Measurements from ENCODE around the gene SOWAHB.
"Not testable (repeated sequence)": the region's sequence is repeated elsewhere in the genome, so short reads cannot be mapped to it uniquely, and the experiment has no call there.

SOWAHB gene

DNA sequence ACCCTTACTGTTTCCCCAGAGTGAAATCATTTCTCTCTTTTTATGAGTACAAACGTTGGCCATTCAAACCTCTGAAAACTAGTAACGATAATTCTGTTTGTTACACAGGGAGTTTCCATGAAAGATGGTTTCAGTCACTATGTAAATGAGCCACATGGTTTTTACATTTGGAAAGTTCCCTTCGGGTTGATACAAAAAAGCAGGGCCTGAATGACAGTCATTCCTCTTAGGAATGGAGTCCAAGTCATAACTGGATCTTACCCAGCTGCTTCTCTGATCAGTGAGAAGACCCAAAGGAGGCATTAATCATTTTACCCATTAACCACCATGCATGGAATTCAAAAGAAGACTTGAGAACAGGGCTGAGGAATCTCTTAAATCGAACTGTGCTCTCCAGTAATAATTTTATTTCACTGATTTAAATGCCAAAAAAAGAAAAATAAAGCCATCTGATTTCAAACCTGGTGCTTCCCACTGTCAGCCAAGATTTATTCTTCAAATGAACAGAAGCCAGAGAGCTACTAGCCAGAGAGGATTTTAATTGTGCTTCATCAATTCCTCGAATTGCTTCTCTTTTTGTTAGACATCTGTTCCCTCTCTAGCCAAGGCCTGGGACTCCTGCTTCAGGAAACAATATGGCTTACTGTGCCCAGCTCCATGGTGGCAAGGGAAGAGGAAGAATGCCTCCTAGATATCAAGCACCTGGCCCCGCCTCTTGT lies 3.2 kb downstream of the SOWAHB start:
- DNase-seq (ENCODE audit: low spot score): no peak

DNA sequence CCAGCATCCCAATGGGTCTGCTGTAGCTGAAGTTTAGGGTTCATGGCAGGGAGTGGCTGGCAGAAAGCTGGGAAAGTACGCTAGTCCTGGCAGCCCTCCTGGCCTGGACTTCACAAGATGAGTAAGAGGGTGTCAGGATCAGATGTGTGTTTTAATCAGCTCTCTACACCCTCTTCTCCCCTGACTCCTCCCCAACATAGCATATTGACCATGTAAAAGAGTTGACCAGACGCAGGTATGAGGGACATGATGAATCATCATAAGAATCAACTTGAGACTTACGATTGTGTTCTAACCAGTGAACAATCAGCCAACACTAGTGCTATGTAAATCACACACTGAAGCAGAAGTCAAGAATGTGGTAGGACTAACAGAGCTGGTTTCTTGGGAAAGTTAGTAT lies 5.3 kb downstream of the SOWAHB start:
- no peak for DNase-seq (ENCODE audit: low spot score)

DNA sequence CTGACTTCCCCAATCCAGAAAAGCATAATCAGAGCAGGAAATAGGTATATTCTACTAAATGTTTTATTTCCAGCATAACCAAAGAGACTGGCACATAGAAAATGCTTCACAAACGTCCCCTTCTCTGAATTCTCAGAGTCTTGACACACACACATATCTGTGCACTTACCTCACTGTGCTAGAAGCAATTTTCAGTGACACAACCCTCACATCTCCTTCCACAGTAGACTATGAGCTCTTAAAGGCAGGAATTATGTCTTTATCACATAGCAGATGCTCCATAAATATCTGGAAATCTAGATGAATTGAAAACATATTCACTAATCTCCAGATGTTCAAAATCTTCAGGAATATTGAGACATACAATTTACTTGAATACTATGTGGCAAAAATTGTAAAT lies 5.9 kb downstream of the SOWAHB start:
- no peak for DNase-seq (ENCODE audit: low spot score)

DNA sequence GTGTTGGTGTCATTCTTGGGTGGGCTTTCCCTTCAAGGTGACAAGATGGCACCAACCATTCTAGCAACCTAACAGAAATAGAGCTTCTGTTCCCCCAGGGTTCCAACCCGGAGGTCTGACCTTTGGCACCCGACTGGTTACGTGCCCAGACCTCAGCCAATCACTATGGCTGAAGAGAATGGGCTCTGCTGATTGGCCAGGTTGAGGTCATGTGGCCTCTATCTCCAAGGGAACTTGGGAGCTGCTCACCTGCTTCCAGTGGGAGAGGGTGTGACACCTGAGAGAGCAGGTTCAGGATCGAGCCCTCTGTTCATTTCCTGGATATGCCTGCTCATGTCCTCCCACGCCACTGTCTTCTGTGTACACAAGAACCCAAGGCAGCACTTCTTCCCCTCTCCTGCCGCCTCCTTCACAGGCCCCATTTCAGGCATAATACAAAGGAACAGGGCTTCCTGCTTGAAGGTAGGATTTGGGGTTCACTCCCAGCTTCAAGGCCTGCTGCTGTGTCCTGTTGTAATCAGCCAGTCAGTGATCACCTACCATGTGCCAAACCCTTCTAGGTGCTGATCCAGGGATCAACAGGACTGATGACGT lies 11.0 kb downstream of the SOWAHB start:
- no peak for DNase-seq (ENCODE audit: low spot score)

DNA sequence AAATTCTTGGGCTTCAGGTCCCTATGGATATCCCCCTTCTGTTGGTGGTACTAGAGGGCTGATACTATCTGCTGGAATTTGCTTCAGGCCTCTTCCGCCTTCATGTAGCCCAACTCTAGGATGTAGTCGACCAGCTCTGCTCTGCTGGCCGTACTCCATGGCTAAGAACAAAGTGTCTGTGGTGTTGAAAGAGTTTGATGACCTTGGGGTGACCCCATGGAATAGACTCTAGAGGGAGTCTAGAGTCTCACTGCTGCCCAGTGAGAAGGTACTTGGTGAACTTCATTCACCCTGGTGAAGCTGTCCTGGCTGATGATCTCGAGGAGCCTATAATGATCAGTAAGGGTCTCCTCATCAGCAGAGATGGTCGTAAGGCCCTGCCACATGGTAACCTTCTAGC lies 11.7 kb downstream of the SOWAHB start:
- no peak for DNase-seq (ENCODE audit: low spot score)

DNA sequence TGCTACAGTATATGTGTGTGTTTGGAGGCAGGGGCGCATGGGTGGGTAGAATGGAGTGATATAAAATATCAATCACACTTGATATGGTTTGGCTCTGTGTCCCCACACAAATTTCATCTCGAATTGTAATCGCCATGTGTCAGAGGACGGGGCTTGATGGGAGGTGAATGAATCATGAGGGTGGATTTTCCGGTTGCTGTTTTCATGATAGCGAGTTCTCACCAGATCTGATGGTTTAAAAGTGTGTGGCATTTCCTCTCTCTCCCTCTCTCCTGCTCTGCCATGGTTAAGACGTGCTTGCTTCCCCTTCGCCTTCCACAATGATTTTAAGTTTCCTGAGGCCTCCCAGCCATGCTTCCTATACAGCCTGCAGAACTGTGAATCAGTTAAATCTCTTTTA lies 14.8 kb downstream of the SOWAHB start:
- no peak for DNase-seq (ENCODE audit: low spot score)

DNA sequence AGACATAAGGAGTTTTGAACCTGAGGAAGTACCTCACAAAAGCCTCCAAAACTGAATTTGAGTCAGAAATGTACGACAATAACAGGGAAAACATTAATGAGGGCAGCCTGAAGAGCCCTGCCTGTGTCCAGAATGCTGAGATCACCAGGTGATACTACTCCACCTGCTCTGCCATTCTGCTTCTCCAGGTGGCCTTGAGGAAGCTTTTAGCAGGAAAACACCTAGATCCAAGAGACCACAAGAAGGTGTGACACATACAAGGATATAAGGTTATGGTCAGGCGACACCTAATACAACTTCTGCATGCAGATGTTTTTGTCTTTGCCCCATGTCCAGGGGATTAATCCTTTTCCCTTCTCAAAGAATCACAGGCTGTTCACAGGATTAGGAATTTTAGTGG lies 15.3 kb downstream of the SOWAHB start:
- no peak for DNase-seq (ENCODE audit: low spot score)

DNA sequence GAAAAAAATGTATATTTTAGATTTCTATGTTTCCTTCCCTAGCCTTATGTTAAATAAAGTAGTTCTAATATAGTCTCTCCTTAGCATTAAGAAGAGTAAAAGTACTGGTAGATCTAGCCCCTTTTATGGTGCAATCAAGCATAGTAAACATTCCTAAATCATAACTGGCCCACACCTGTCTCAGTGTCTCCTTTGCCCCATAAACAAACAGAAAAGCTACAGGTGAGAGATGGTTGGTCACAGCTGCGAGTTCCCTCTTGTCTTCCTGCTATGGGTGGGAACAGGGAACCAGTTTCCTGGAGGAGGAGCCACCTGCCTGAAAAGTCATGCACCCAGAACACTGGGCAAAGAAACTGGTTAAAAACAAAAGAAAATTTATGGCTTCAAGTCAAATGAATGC lies 16.6 kb downstream of the SOWAHB start:
- no peak for DNase-seq (ENCODE audit: low spot score)

DNA sequence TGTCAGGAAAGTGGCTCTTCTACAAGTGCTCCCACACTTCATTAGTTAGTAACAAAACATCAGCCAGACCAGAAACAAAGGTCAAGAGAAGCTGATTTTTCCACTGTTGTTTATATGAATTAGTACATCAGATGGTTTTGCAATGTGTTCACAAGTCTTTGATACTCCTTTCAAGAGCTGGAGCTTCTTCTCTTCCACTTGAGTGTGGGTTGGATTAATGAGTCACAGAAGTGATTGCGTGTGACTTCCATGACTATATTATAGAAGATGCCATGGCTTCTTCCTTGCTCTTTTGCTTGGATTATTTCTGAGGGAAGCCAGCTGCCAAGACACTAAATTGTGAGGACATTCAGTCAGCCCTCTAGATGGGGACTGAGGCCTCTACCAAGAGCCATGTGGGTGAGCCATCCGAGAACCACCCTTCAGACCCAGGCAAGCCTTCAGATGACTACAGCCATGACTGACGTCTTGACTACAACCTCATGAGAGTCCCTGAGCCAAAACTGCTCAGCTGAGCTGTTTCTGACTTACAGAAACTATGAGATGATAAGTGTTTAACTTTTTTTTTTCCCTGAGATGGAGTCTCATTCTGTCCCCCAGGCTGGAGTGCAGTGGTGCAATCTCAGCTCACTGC lies 18.1 kb downstream of the SOWAHB start:
- no peak for DNase-seq (ENCODE audit: low spot score)

DNA sequence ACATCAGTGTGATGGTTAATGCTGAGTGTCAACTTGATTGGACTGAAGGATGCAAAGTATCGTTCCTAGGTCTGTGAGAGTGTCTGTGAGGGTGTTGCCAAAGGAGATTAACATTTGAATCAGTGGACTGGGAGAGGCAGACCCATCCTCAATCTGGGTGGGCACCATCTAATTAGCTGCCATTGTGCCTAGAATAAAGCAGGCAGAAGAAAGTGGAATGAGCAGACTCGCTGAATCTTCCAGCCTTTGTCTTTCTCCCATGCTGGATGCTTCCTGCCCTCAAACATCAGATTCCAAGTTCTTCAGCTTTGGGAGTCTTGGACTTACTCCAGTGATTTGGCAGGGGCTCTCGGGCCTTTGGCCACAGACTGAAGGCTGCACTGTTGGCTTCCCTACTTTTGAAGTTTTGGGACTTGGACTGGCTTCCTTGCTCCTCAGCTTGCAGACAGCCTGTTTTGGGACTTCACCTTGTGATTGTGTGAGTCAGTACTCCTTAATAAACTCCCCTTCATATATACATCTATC lies 19.2 kb downstream of the SOWAHB start:
- DNase-seq (ENCODE audit: low spot score): not testable (repeated sequence)

DNA sequence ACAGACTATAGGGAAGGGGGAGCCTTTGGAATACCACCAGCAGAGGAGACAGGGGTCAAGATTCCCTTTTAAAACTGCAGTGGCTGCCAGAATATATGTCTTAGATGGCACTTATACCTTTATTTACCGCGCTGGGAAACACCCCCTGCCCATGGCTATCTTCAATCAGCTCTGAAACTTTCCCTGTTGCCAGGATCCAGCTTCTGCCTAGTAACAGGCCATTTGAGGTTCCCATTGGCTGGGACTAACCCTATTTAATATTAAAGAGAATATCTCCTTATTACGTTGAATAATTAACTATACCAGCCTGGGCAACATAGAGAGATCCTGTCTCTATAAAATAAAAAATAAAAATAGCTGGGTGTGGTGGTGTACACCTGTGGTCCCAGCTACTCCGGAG lies 23.8 kb downstream of the SOWAHB start:
- no peak for DNase-seq (ENCODE audit: low spot score)

DNA sequence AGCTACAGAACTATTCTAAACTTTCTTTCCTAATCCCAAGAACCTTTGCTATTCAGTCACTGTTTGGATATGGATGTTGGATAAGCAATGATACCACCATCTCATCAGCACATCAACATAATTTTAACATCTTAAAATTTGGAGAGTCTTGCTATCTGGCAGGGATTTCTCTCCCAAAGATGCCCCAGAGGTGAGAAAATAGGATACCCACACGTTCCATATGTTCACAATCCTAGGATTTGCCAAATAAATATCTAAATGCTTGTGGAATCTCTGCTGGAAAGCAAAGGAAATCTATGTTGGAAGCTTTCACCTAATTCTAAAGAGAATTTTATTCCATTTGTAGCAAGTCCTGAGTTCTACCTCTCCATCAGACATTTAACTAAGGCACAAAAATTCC lies 24.4 kb downstream of the SOWAHB start:
- no peak for DNase-seq (ENCODE audit: low spot score)

DNA sequence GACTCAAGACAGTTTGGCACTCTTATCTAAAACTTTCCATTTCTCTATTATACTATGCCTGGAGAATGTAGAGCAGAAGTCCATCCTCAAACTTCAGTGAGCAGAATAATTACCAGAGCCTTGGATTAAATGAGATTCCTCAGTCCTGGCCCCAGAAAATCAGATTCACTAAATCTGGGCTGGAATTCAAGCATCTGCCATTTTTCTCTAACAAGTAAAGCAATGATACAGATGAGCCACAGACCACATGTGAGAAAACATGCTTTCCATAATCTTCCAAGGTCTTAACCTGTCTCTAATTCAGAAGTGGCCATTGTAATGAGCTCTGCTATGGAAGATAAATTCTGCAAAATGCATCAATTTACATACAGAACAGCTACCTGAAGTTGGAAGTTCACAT lies 25.4 kb downstream of the SOWAHB start:
- no peak for DNase-seq (ENCODE audit: low spot score)

DNA sequence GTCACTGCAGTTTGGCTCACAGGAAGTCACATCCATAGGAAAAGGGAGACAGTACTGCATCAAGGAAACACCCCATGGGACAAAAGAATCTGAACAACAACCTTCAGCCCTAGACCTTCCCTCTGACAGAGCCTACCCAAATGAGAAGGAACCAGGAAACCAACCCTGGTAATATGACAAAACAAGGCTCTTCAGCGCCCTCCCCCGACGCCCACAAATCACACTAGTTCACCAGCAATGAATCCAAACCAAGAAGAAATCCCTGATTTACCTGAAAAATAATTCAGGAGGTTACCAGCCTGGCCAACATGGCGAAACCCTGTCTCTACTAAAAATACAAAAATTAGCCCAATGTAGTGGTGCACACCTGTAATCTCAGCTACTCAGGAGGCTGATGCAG lies 29.2 kb downstream of the SOWAHB start:
- DNase-seq (ENCODE audit: low spot score): not testable (repeated sequence)

DNA sequence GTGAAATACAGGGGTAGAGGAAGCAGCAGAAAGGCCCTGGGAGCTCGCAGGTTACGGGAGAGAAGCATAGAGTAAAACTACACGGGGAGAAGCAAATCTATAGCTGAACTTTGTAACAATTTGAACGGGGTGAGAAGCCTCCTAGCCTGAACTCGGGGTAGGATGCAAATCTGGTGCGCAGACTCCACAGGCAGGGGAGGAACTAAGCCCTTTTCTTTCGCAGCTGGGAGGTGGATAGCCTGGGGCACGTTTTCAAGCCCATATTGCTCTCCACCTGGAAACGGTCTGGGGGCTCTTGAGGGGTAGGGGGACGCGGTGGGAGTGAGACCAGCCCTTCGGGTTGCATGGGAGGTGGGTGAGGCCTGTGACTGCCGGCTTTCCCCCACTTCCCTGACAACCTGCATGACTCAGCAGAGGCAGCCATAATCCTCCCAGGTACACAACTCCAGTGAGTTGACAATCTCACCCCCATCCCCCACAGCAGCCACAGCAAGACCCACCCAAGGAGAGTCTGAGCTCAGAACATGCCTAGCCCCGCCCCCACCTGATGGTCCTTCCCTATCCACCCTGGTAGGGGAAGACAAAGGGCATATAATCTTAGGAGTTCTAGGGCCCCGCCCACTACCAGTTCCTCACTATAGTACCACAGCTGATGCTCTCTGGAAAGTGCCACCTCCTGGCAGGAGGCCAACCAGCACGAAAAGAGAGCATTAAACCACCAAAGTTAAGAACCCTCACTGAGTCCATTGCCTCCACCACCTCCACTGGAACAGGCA lies 29.9 kb downstream of the SOWAHB start:
- no peak for DNase-seq (ENCODE audit: low spot score)

DNA sequence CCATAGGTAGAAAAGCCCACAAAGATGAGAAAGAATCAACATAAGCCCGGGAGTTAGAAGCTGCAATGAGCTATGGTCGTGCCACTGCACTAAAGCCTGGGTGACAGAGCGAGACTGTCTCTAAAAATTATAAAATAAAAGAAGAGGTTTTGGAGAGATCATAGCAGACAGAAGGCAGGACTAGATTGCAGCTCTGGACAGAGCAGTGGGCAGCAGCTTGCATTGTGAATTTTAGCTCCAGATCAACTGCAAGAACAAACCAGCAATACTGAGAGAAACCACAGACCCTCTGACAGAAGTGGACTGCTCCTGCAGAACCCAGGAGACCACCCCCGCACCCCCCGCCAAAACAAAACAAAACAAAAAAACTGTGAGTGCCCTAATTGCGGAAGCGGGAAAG lies 30.6 kb downstream of the SOWAHB start:
- DNase-seq (ENCODE audit: low spot score): no peak

DNA sequence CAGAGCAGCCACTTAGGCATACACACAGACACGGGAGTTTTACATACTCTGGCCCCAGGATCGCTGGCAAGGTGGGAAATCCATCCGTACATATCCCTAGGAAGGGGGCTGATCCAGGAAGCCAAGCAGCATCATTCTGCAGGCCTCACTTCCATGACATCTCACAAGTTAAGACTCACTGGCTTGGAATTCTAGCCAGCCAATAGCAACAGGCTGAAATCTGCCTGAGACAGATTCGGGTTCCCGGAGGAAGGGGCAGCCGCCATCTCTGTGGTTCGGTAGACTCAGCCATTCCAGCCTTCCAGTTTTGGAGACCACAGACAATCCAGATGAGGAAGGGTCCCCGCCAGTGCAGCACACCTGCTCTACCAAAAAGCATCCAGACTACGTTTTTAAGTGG lies 31.3 kb downstream of the SOWAHB start:
- no peak for DNase-seq (ENCODE audit: low spot score)

DNA sequence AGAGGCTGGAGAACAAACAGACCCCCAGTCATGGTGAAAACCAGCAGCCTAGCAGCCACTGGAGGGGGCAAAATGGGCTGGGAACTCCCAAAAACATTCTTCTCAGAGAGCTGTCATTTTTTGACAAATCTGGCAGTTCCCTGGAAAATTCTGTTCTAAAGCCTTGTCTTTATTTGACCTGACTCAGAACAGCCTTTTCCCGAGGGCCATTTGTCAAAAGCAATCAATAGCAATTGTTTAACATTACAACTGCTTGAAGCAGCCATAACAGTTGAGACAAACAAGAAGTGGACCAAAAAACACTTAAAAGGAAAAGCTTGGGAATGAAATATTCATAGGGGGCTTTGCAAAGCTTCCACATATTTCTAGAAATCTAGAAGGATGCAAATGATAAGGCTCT lies 39.6 kb downstream of the SOWAHB start:
- DNase-seq (ENCODE audit: low spot score): no peak

DNA sequence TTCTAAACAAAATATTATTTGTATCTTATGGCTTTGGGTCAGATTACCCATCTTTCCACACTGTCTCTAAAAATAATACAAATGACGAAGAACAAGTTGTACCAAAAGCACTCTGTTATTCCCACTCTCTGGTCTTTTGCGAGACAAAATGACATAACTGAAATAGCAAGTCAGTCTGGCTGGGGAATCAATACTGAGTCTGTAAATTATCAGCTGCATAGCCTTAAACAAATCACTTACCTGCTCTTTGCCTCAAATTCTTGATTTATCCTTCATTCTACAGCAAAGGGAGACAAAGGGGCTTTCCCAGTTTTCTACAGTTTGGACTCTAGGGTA lies 40.9 kb downstream of the SOWAHB start:
- no peak for DNase-seq (ENCODE audit: low spot score)

DNA sequence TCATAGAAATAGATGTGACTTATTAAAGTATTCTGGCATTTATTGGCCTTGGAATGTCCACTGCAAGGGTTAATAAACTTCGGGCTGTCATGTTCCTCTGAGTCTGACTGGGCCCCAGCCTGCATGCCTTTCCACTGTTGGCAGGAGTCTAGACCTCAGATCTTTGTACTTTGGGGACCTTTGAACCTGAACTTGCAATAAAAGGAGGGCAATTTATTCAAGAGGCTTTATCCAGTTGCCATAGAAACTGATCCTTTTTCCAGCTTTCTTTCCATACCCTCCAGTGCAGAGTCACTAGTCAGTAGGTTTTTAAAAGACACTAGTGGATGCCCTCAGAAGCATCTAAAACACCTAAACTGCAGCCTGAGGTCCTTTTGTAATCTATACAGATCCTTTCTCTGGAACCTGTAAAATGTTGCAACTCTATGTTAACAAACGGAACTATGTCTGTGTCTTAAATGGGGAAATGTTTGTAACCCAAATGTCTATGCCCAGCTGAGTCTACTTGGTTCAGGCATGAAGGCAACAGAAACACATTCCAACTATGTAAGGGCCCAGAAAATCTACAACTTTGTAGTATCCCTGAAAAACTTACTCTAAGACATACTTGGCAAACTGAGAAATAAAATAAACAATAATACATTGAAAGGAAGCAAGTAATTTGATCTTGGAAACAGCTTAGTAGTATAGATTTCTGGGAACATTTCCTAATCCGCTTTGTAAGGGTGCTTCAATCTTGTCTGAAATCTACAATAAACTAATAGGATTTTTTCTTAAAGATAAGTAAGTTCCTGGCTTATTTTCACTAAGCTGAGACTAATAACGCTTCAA lies 41.5 kb downstream of the SOWAHB start:
- no peak for DNase-seq (ENCODE audit: low spot score)

DNA sequence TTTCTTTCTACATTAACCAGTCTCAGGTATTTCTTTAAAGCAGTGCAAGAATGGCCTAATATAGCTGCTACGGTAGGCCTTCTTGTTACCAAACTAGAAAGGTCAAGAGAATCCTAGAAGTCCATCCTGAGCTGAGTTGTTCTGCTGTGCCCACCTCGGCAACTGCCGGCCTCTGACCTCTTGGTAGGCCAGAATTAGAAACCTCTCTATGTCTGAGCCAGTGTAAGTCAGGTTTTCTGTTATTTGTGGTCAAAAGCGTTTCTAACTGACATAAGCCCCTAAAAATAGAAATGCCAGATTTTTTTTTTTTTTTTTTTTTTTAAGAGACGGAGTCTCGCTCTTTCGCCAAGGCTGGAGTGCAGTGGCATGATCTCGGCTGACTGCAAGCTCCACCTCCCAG lies 43.1 kb downstream of the SOWAHB start:
- DNase-seq (ENCODE audit: low spot score): no peak

DNA sequence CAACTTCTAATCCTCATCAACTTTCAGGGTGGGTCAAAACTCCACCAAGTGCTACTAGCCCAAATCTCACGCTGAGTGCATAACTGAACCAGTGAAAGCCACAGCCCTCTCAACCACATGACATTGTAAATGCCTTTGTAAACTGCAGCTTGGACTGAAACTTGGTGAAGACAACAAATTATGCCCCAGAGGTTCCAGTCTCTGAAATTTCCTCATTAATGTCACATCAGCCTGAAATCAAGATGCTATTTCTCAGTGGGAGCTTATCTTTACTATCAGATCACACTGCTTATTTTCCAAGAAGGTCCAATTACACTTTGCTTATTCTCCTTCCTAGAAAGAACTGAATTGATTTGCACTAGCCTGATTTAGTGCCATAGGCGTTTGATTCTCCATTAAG lies 46.6 kb downstream of the SOWAHB start:
- no peak for DNase-seq (ENCODE audit: low spot score)

All from hematopoietic multipotent progenitor cell treated with erythropoietin and hydrocortisone succinate and interleukin-3 and kit ligand, for 15 days (in vitro differentiated cells).